Heart left ventricle (tissue), 16 donors: ENCODE results near the gene EEIG1. TPM values are rescaled to one million over a fixed set of nuclear protein-coding genes. Genes with fewer than 3 reads are reported as not detected.

Experiments
- ATAC-seq, 4 donors: fragments of 200-7000 bp; cut with Tn5 transposase; one replicate each; pipeline ENCODE4 v1.9.1; 2020 to 2022; ENCODE audit warnings: moderate library complexity in 4 of 4, mild to moderate bottlenecking in 3 of 4, moderate number of reproducible peaks in 1 of 4
- DNase-seq, 5 donors: peaks; one replicate each; pipeline ENCODE4 v3.0.0-alpha.2; 2020
- H3K27ac ChIP-seq, 12 donors: fragments of 200-600 bp; sonication (generic) in 4 of 12; one replicate each; pipeline versions ENCODE4 v1.5.0 to v1.8.0; 2016 to 2022; ENCODE audit warnings: mild to moderate bottlenecking in 2 of 12
- H3K27me3 ChIP-seq, 9 donors: fragments of 200-600 bp; sonication (generic) in 2 of 9; one replicate each; pipeline versions ENCODE4 v1.5.1 to v1.8.0; 2016 to 2022; ENCODE audit warnings: mild to moderate bottlenecking in 3 of 9
- H3K36me3 ChIP-seq, 9 donors: fragments of 200-600 bp; sonication (generic) in 2 of 9; one replicate each; pipeline versions ENCODE4 v1.5.0 to v1.8.0; 2018 to 2022; ENCODE audit warnings: mild to moderate bottlenecking in 2 of 9
- H3K4me1 ChIP-seq, 12 donors: fragments of 200-600 bp; sonication (generic) in 4 of 12; one replicate each; pipeline versions ENCODE4 v1.5.0 to v1.8.0; 2016 to 2022; ENCODE audit warnings: mild to moderate bottlenecking in 3 of 12
- H3K4me3 ChIP-seq, 12 donors: fragments of 200-600 bp; sonication (generic) in 4 of 12; one replicate each; pipeline versions ENCODE4 v1.5.0 to v1.8.0; 2017 to 2022; ENCODE audit warnings: mild to moderate bottlenecking in 9 of 12, moderate library complexity in 4 of 12
- H3K9me3 ChIP-seq, 12 donors: fragments of 200-600 bp; sonication (generic) in 4 of 12; one replicate each; pipeline versions ENCODE4 v1.5.0 to v1.8.0; 2016 to 2022; ENCODE audit warnings: mild to moderate bottlenecking in 1 of 12
- CTCF ChIP-seq, 12 donors: fragments of 200-600 bp; sonication (generic) in 4 of 12; IDR thresholded peaks; one replicate each; pipeline versions ENCODE4 v1.5.0 to v1.8.0; 2018 to 2022; ENCODE audit warnings: antibody characterized with exemption in 12 of 12, mild to moderate bottlenecking in 5 of 12
- POLR2A ChIP-seq, 2 donors: fragments of 450-650 bp; IDR thresholded peaks; one replicate each; pipeline ENCODE4 v1.6.1; 2017; ENCODE audit warnings: antibody characterized with exemption in 2 of 2, mild to moderate bottlenecking in 2 of 2, moderate library complexity in 2 of 2
- WGBS, 4 donors: extraction: QIAGEN DNeasy Blood & Tissue Kit in 2 of 4; methylation state at CpG; one replicate each; pipeline versions ENCODE4 v1.1.5 to v1.1.7; 2013 to 2018; 5-methylcytosine and 5-hydroxymethylcytosine counted together
- intact Hi-C, 10 donors: fragments of 100-400 bp; cut with DNase I; formaldehyde crosslinking; loops; one replicate each; pipeline versions ENCODE4 v1.11.1 to v1.14.2; 2022
- polyA plus RNA-seq, 2 donors: library from polyadenylated mRNA; stranded (reverse); fragments of 200-250 nt; gene quantifications; one replicate each; pipeline ENCODE4 v1.2.3, GENCODE V29; 2013
- total RNA-seq, 9 donors: library from RNA; depleted of rRNA in 2 of 9; stranded (reverse); fragments of >200 nt in 2 of 9; fragmentation: NEBNext Ultra II Directional in 3 of 9; extraction: Animal tissue kit (Norgen Biotek cat#: 25700) in 3 of 9; gene quantifications; one replicate each; pipeline versions ENCODE4 v1.1.0 to v1.2.4, GENCODE V29; 2016 to 2023
- donor health status: ischemic (EF 13 %, LVEDD 7.1; RV severe dilation, severe dysfunction).
- donor health status: healthy with polysubstance abuse.
- donor health status: DM: no; HTN: yes; CAD: no.
- donor health status: DM: no; HTN: no; CAD: no.
- donor health status: ischemic (EF 25% LVEDD 6.9; RV normal size, moderate dysfunction).
- donor health status: ischemic (EF 25% LVEDD 5.7; RV mildly dilated, moderate dysfunction).
- donor health status: healthy.
- donor health status: DM: yes; HTN: yes; CAD: no.
- donor health status: ischemic (EF 35%, LVEDD 5.7; RV mildly dilated, moderate dysfunction).
- donor health status: nonischemic (EF 11% LVEDD 7.7; RV severe dilation, severe dysfunction).
- donor health status: DM: yes; HTN: yes; CAD: no.
- donor health status: PGD.
- donor health status: ischemic (EF 29% LVEDD 5.4; RV normal size, mild dysfunction).
- donor health status: nonischemic (EF 23%, LVEDD 6.1; RV moderate dilation, normal function).

Gene EEIG1
- total and polyA plus RNA-seq, 11 donors = 5.4 to 45.2 (median 20.1) TPM

GRCh38 chr9:127941062-127941960 lies 39.5 kb downstream of the EEIG1 start:
- Histone ChIP-seq H3K36me3 (peaks cover 0 to 36% (median 18%) of the 10 kb centered on the region in 9 donors), H3K9me3 (no peaks in the 10 kb centered on the region), H3K4me3 (no peak overlapping the region), H3K27ac (no peak overlapping the region), H3K27me3 (no peaks in the 10 kb centered on the region), H3K4me1 (peaks cover 6 to 41% (median 29%) of the 10 kb centered on the region in 12 donors)
- no peak for ATAC-seq
- DNase-seq = peak in 1 of 5 donors; percentile 36
- TF ChIP-seq POLR2A (IDR thresholded peaks at IDR 0.05) = no peak
- no peak for TF ChIP-seq CTCF (IDR thresholded peaks at IDR 0.05)
- 81 to 84% (median 84%) methylated on average over 12 to 18 of the region's 18 CpGs for WGBS, 4 donors
- intact Hi-C loops = loop anchor here in 4 of 10 donors (5.0 kb wide), 1 partner anchor 176 kb away; no protein-coding TSS in a partner anchor

- TF ChIP-seq CTCF (IDR thresholded peaks at IDR 0.05) = no peak
- H3K4me1 ChIP-seq = peaks cover 6 to 41% (median 29%) of the 10 kb centered on the region in 12 donors
- intact Hi-C loops = loop anchor here in 4 of 10 donors (5.0 kb wide), 1 partner anchor 177 kb away; no protein-coding TSS in a partner anchor
- no peak overlapping the region for H3K4me3 ChIP-seq
- no peak for ATAC-seq
- peaks cover 0 to 36% (median 18%) of the 10 kb centered on the region in 9 donors for H3K36me3 ChIP-seq
- DNase-seq = no peak
- H3K27me3 ChIP-seq = no peaks in the 10 kb centered on the region
- 85 to 90% (median 89%) methylated on average over 4 of the region's 4 CpGs for WGBS, 4 donors
- H3K27ac ChIP-seq = no peak overlapping the region
- H3K9me3 ChIP-seq = no peaks in the 10 kb centered on the region
Measured at GRCh38 chr9:127940593-127940992, 40.2 kb downstream of the EEIG1 start.

- Histone ChIP-seq H3K27me3 (no peaks in the 10 kb centered on the region), H3K27ac (peak overlapping the region in 11 of 12 donors; percentile 43 to 80 (median 74)), H3K9me3 (no peaks in the 10 kb centered on the region), H3K36me3 (peaks cover 0 to 25% (median 9%) of the 10 kb centered on the region in 9 donors), H3K4me1 (peaks cover 6 to 40% (median 29%) of the 10 kb centered on the region in 12 donors), H3K4me3 (peak overlapping the region in 11 of 12 donors; percentile 54 to 93 (median 81))
- intact Hi-C loops = loop anchor here in 1 of 10 donors (5.0 kb wide), 1 partner anchor 286 kb away; no protein-coding TSS in a partner anchor
- ATAC-seq = peak; percentile 10 to 60 (median 25)
- TF ChIP-seq CTCF (IDR thresholded peaks at IDR 0.05) = no peak
- no peak for TF ChIP-seq POLR2A (IDR thresholded peaks at IDR 0.05)
- DNase-seq = peak in 1 of 5 donors; percentile 37
- WGBS, 4 donors = 27 to 31% (median 30%) methylated on average over 24 to 25 of the region's 25 CpGs
Measured at GRCh38 chr9:127938298-127938690, 42.5 kb downstream of the EEIG1 start.
